A549 (cell line): ENCODE measurements around the gene EIF5. TPM values are rescaled to one million over a fixed set of nuclear protein-coding genes. Genes with fewer than 3 reads are reported as not detected.

ENCODE experiments used
- ATAC-seq, 2 experiments: fragments of 200-7000 bp in 1 of 2; fragments of >200 bp in 1 of 2; cut with Nextera tagmentation in 1 of 2; cut with Tn5 transposase in 1 of 2; 3 replicates each; pipeline versions ENCODE4 v1.8.0 to v1.9.1; 2018 to 2020; ENCODE audit warnings: mild to moderate bottlenecking in 1 of 2, moderate library complexity in 1 of 2
- CTCF ChIA-PET: fragments of 300-600 bp; sonication (Branson Sonifier 250); formaldehyde crosslinking; extraction: SDS; loops from one replicate; lab custom pipeline; 2021; ENCODE audit warnings: antibody characterized with exemption, inconsistent platforms; lab: Yijun Ruan, JAX
- POLR2A ChIA-PET: fragments of 350-600 bp; formaldehyde crosslinking; extraction: SDS; loops from one replicate; lab custom pipeline; 2021; ENCODE audit warnings: antibody characterized with exemption, inconsistent platforms; lab: Yijun Ruan, JAX
- DNase-seq, 2 experiments: peaks; one replicate each; pipeline versions ENCODE4 v3.0.0 to v3.0.0-alpha.2; 2011 to 2016; ENCODE audit warnings: low read depth in 1 of 2, low spot score in 1 of 2
- FAIRE-seq: peaks from 2 replicates; lab custom pipeline; 2011; peaks lifted over from hg19 to GRCh38; lab: Jason Lieb, UNC
- H3K27ac ChIP-seq, 2 experiments: fragments of >200 bp; sonication (Bioruptor Twin); formaldehyde crosslinking; 3 replicates each; pipeline ENCODE4 v1.5.1; 2016 to 2017
- H3K4me1 ChIP-seq: fragments of >200 bp; sonication (Bioruptor Twin); formaldehyde crosslinking; 3 replicates; pipeline ENCODE4 v1.6.1; 2016
- H3K4me2 ChIP-seq: fragments of >200 bp; sonication (Bioruptor Twin); formaldehyde crosslinking; 3 replicates; pipeline ENCODE4 v1.6.1; 2016
- H3K4me3 ChIP-seq: fragments of >200 bp; sonication (Bioruptor Twin); formaldehyde crosslinking; 3 replicates; pipeline ENCODE4 v1.5.1; 2016
- H3K9me3 ChIP-seq: fragments of >200 bp; sonication (Bioruptor Twin); formaldehyde crosslinking; 3 replicates; pipeline ENCODE4 v1.6.1; 2016
- EP300 ChIP-seq, 2 experiments: fragments of >200 bp; sonication (Bioruptor Twin); formaldehyde crosslinking; IDR thresholded peaks; 2 replicates in 1 of 2; 3 replicates in 1 of 2; pipeline ENCODE4 v1.6.1; 2016 to 2017
- ESRRA ChIP-seq: fragments of 150-350 bp; IDR thresholded peaks from 2 replicates; pipeline ENCODE4 v1.6.1; 2014; ENCODE audit warnings: mild to moderate bottlenecking, low read length, borderline replicate concordance
- HDAC2 ChIP-seq: fragments of 200-600 bp; sonication (generic); IDR thresholded peaks from 2 replicates; pipeline ENCODE4 v1.6.1; 2016
- HEYL ChIP-seq: fragments of 250-450 bp; sonication (Bioruptor Pico); IDR thresholded peaks from 2 replicates; pipeline ENCODE4 v1.8.0; 2021; ENCODE audit warnings: mild to moderate bottlenecking, moderate library complexity
- JUNB ChIP-seq: fragments of >200 bp; sonication (Bioruptor Twin); formaldehyde crosslinking; IDR thresholded peaks from 2 replicates; pipeline ENCODE4 v1.6.1; 2016
- MAFK ChIP-seq: fragments of 450-650 bp; IDR thresholded peaks from 2 replicates; pipeline ENCODE4 v1.6.1; 2014; ENCODE audit not compliant: partially characterized antibody
- NFE2L2 ChIP-seq: fragments of 150-350 bp; conservative IDR thresholded peaks from 2 replicates; pipeline ENCODE4 v1.6.1; 2014; ENCODE audit warnings: low read length
- NPAS2 ChIP-seq: fragments of 250-450 bp; sonication (Bioruptor Pico); IDR thresholded peaks from 2 replicates; pipeline ENCODE4 v1.8.0; 2022; ENCODE audit warnings: mild to moderate bottlenecking, moderate library complexity, borderline replicate concordance
- NR3C1 ChIP-seq: fragments of >200 bp; sonication (Bioruptor Twin); formaldehyde crosslinking; IDR thresholded peaks from 3 replicates; pipeline ENCODE4 v1.6.1; 2017
- POLR2A ChIP-seq: IDR thresholded peaks from 2 replicates; pipeline ENCODE4 v1.6.1; 2012; ENCODE audit warnings: mild to moderate bottlenecking, low read length
- RAD21 ChIP-seq, 2 experiments: fragments of >200 bp in 1 of 2; sonication (Bioruptor Twin) in 1 of 2; formaldehyde crosslinking in 1 of 2; IDR thresholded peaks in 1 of 2; conservative IDR thresholded peaks in 1 of 2; 2 replicates in 1 of 2; 3 replicates in 1 of 2; pipeline ENCODE4 v1.6.1; 2012 to 2018; ENCODE audit warnings: inconsistent platforms in 1 of 2
- RARB ChIP-seq: fragments of 250-450 bp; sonication (Bioruptor Pico); IDR thresholded peaks from 2 replicates; pipeline ENCODE4 v1.8.0; 2021; ENCODE audit warnings: mild to moderate bottlenecking, moderate library complexity
- RNF2 ChIP-seq: fragments of 200-600 bp; sonication (generic); IDR thresholded peaks from 2 replicates; pipeline ENCODE4 v1.6.1; 2016; ENCODE audit warnings: low read depth, mild to moderate bottlenecking, antibody characterized with exemption, moderate library complexity, borderline replicate concordance
- TFCP2L1 ChIP-seq: fragments of 250-450 bp; sonication (Bioruptor Pico); IDR thresholded peaks from 2 replicates; pipeline ENCODE4 v1.5.0; 2021; ENCODE audit warnings: mild to moderate bottlenecking
- TP53 ChIP-seq: fragments of 250-450 bp; sonication (Bioruptor Pico); IDR thresholded peaks from 2 replicates; pipeline ENCODE4 v1.5.0; 2021; ENCODE audit warnings: mild to moderate bottlenecking, moderate library complexity
- WGBS: methylation state at CpG from one replicate; pipeline ENCODE4 v1.1.6; 2017; ENCODE audit errors: missing lambda C conversion rate; 5-methylcytosine and 5-hydroxymethylcytosine counted together
- polyA plus RNA-seq, 4 experiments: library from polyadenylated mRNA; depleted of rRNA in 3 of 4; stranded (reverse); fragments of >200 nt; fragmentation: RNase III in 1 of 4; extraction: RNeasy Plus Mini Kit Qiagen cat#74134 plus additional on column Dnase treatment in 1 of 4; gene quantifications; 2 replicates in 3 of 4; 3 replicates in 1 of 4; pipeline ENCODE4 v1.2.3, GENCODE V29; 2011 to 2017
- TF ChIP-seq, protein P1 (sequence below): IDR thresholded peaks from 2 replicates; pipeline ENCODE4 v1.6.1; 2012; ENCODE audit warnings: low read depth, borderline replicate concordance
- TF ChIP-seq, protein P2 (sequence below): IDR thresholded peaks from 2 replicates; pipeline ENCODE4 v1.6.1; 2012
- TF ChIP-seq, protein P3 (sequence below): fragments of 200-600 bp; sonication (generic); IDR thresholded peaks from 2 replicates; pipeline ENCODE4 v1.6.1; 2016; ENCODE audit warnings: antibody characterized with exemption, mild to moderate bottlenecking, moderate library complexity

The EIF5 gene
- polyA plus RNA-seq, 2 of the 4 experiments (the other 2 are of a cell fraction), result 276 to 591 TPM

DNA sequence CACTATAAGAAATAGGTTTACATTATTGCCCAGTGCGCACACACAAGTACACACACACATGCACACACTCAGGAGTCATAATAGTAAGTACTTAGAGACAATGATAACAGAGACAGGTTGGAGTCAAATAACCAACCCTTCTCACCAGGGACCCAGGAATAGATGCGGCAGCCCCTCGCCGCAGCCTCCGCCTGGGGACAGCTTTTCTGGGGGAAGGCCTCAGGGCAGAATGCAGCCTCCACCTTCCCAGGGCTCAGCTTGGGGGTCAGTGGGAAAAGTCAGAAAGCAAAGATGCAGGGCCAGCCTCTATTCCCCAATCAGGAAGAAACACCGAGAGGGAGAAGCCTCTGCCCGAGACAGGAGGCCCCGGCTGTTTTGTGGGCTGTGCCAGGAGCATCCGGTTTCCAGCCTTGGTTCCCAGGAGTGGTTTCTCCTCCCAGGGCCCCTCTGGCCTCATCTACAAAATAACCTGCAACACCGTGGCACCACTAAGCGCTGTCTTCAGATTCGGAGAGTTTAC is 23.4 kb upstream of the EIF5 start:
- TF ChIP-seq POLR2A, result no peak
- no peak for TF ChIP-seq ESRRA
- TF ChIP-seq MAFK, result no peak
- no peak for TF ChIP-seq RARB (CRISPR knock-in tag)
- no peak for TF ChIP-seq JUNB
- no peak for TF ChIP-seq RNF2
- TF ChIP-seq, protein P1, sequence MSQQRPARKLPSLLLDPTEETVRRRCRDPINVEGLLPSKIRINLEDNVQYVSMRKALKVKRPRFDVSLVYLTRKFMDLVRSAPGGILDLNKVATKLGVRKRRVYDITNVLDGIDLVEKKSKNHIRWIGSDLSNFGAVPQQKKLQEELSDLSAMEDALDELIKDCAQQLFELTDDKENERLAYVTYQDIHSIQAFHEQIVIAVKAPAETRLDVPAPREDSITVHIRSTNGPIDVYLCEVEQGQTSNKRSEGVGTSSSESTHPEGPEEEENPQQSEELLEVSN, result no peak
- TF ChIP-seq EP300 (IDR thresholded peaks at IDR 0.05), result no peak
- no peak for TF ChIP-seq TFCP2L1 (CRISPR knock-in tag)
- TF ChIP-seq, protein P2, sequence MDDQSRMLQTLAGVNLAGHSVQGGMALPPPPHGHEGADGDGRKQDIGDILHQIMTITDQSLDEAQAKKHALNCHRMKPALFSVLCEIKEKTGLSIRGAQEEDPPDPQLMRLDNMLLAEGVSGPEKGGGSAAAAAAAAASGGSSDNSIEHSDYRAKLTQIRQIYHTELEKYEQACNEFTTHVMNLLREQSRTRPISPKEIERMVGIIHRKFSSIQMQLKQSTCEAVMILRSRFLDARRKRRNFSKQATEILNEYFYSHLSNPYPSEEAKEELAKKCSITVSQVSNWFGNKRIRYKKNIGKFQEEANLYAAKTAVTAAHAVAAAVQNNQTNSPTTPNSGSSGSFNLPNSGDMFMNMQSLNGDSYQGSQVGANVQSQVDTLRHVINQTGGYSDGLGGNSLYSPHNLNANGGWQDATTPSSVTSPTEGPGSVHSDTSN, result no peak
- TF ChIP-seq NFE2L2, result no peak
- TF ChIP-seq NR3C1, result no peak
- no peak for TF ChIP-seq NPAS2 (CRISPR knock-in tag)
- no peak for TF ChIP-seq RAD21 (conservative IDR thresholded peaks at IDR 0.05 in 1 of 2, IDR thresholded peaks at IDR 0.05 in 1 of 2)
- TF ChIP-seq HEYL, result no peak
- no peak for TF ChIP-seq TP53 (CRISPR knock-in tag)
- TF ChIP-seq, protein P3, sequence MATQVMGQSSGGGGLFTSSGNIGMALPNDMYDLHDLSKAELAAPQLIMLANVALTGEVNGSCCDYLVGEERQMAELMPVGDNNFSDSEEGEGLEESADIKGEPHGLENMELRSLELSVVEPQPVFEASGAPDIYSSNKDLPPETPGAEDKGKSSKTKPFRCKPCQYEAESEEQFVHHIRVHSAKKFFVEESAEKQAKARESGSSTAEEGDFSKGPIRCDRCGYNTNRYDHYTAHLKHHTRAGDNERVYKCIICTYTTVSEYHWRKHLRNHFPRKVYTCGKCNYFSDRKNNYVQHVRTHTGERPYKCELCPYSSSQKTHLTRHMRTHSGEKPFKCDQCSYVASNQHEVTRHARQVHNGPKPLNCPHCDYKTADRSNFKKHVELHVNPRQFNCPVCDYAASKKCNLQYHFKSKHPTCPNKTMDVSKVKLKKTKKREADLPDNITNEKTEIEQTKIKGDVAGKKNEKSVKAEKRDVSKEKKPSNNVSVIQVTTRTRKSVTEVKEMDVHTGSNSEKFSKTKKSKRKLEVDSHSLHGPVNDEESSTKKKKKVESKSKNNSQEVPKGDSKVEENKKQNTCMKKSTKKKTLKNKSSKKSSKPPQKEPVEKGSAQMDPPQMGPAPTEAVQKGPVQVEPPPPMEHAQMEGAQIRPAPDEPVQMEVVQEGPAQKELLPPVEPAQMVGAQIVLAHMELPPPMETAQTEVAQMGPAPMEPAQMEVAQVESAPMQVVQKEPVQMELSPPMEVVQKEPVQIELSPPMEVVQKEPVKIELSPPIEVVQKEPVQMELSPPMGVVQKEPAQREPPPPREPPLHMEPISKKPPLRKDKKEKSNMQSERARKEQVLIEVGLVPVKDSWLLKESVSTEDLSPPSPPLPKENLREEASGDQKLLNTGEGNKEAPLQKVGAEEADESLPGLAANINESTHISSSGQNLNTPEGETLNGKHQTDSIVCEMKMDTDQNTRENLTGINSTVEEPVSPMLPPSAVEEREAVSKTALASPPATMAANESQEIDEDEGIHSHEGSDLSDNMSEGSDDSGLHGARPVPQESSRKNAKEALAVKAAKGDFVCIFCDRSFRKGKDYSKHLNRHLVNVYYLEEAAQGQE, result no peak
- ChIA-PET POLR2A (no interaction called here), CTCF (interaction anchor here (0.7 to 3.3 kb wide), 5 partner anchors 11 to 338 kb away, joined by 3 to 26 read pairs (median 5); no protein-coding TSS in a partner anchor)
- Histone ChIP-seq H3K9me3 (no peaks in the 10 kb centered on the region), H3K27ac (no peak overlapping the region), H3K4me2 (no peak overlapping the region), H3K4me3 (no peak overlapping the region), H3K4me1 (no peaks in the 10 kb centered on the region)
- WGBS, result 80% methylated on average over 11 of the region's 12 CpGs
- ATAC-seq (no peak), FAIRE-seq (no peak), DNase-seq (no peak)

DNA sequence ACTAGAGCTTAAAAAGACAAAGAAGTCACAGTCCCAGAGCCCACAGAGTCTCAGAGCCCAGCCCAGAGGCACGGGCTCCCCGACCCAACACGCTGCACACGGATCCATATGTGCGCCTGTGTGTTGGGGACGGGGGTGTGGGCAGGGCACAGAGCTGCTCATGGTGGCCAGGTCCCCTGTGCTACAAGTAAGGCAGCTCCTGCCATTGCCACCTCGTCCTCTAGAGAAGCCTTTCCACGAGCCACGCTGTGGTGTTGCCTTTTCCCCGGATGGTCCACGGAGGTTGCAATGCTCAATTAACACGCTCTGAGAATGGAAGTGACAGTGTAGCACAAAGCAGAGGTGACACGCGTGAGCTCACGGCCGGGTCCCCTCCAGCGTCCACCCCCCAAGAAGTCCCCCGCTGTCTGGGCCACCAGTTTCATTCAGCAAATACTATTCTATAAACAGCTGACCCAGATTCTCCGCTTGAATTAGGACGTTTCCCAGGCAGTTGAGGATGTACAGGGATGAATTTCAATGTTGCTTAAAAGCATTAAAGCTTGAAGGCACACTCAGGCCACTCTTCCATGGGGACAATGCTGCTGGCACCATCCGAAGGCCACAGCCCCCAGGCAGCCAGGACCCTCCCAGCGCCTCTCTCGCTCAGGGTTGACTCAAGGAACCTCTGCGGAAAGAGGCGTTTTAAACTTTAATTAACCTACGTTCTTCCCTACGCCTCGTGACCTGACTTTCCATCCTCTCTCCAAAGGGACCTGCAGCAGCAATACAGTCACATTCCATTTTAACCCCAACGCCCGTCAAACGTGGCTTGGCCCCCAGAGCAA is 22.7 kb upstream of the EIF5 start:
- 68% methylated on average over 29 of the region's 31 CpGs for WGBS

More for the DNA sequence above, 22.7 kb upstream of the EIF5 start:
- Histone ChIP-seq H3K27ac (no peak overlapping the region), H3K4me2 (no peak overlapping the region), H3K4me3 (no peak overlapping the region), H3K4me1 (no peaks in the 10 kb centered on the region), H3K9me3 (no peaks in the 10 kb centered on the region)
- DNase-seq (no peak), FAIRE-seq (no peak), ATAC-seq (no peak)
- ChIA-PET CTCF (interaction anchor here (0.7 to 3.3 kb wide), 4 partner anchors 11 to 339 kb away, joined by 3 to 26 read pairs (median 5); no protein-coding TSS in a partner anchor), POLR2A (no interaction called here)
- TF ChIP-seq NFE2L2 (no peak), HDAC2 (no peak)
